Measurements from ENCODE around the gene GUK1.

DNA sequence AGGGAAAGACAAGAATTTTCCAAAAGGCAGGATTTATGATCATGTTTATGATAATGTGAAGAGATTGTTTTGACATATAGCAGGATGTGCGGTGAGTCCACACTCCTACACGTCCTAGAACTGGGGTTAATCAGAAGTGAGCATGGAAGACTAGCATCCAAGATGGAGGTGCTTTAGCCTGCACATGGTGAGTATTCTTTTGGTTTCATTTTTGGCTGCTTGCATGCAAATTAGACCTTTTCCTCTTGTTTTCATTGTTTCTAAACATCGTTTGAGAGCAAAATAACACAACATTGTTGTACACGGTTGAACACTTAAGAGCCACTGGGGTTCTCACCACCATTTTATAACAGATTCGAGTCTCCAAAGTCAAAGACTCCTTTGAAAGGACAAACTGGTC lies 14.9 kb upstream of the GUK1 start:
- TF ChIP-seq, protein P1, sequence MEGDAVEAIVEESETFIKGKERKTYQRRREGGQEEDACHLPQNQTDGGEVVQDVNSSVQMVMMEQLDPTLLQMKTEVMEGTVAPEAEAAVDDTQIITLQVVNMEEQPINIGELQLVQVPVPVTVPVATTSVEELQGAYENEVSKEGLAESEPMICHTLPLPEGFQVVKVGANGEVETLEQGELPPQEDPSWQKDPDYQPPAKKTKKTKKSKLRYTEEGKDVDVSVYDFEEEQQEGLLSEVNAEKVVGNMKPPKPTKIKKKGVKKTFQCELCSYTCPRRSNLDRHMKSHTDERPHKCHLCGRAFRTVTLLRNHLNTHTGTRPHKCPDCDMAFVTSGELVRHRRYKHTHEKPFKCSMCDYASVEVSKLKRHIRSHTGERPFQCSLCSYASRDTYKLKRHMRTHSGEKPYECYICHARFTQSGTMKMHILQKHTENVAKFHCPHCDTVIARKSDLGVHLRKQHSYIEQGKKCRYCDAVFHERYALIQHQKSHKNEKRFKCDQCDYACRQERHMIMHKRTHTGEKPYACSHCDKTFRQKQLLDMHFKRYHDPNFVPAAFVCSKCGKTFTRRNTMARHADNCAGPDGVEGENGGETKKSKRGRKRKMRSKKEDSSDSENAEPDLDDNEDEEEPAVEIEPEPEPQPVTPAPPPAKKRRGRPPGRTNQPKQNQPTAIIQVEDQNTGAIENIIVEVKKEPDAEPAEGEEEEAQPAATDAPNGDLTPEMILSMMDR (IDR thresholded peaks at IDR 0.05) = no peak
- TF ChIP-seq EZH2 (IDR thresholded peaks at IDR 0.05; ENCODE audit: borderline replicate concordance, insufficient read depth, low read depth, low read length, poor library complexity, severe bottlenecking) = no peak

All from B cell (primary cell).